GM12875 (cell line): ENCODE results near the gene AQP12A.

Experiments used
- H3K4me3 ChIP-seq: one replicate; pipeline ENCODE4 v1.5.1; 2011; ENCODE audit warnings: low read depth, low read length, control low read depth
- TF ChIP-seq, protein P1 (sequence below): IDR thresholded peaks from 2 replicates; pipeline ENCODE4 v1.5.1; 2011; ENCODE audit warnings: low read depth, mild to moderate bottlenecking, control low read depth, inconsistent platforms, low read length, moderate library complexity, borderline replicate concordance; ENCODE audit not compliant: insufficient read depth

Gene AQP12A

DNA sequence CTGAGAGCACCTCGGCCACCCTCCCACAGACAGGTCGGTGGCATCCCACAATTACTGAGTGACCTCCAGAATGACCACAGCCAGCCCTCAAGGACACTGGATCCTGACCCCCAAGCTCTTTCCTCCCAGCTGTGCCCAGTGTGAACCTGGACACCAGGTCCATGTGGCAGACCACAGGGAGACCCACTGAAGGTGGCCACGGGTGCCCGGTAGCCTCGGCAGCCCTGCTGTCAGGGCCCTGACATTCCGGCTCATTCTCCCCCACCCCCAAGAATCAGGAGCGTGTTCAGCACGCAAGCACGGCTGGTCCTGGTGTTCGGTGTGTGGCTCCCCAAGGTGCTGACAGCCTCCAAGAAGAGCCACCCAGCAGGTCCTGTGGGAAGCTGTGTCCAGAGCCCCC is 32.8 kb downstream of the AQP12A start:
- no peak overlapping the region for H3K4me3 ChIP-seq

DNA sequence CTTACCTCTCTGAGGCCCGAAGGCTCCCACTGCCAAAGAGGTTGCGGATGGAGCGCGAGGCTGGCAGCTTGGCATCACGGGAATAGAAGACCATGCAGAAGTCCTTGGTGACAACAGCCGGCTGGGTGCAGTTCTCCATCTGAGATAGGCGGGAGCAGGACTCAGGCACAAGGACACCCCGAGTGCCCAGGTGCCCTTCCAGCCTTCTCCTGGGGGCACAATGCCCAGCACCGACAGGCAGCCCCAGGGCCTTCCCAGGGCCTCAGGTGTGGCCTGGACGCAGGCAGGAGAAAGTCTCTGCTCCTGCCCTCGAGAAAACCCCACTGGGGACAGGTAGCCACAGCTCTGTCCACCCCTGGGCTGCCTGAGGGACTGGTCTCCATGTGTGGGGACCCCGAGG is 33.6 kb downstream of the AQP12A start:
- H3K4me3 ChIP-seq = no peak overlapping the region
- TF ChIP-seq, protein P1, sequence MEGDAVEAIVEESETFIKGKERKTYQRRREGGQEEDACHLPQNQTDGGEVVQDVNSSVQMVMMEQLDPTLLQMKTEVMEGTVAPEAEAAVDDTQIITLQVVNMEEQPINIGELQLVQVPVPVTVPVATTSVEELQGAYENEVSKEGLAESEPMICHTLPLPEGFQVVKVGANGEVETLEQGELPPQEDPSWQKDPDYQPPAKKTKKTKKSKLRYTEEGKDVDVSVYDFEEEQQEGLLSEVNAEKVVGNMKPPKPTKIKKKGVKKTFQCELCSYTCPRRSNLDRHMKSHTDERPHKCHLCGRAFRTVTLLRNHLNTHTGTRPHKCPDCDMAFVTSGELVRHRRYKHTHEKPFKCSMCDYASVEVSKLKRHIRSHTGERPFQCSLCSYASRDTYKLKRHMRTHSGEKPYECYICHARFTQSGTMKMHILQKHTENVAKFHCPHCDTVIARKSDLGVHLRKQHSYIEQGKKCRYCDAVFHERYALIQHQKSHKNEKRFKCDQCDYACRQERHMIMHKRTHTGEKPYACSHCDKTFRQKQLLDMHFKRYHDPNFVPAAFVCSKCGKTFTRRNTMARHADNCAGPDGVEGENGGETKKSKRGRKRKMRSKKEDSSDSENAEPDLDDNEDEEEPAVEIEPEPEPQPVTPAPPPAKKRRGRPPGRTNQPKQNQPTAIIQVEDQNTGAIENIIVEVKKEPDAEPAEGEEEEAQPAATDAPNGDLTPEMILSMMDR = no peak

More for the DNA sequence above, 32.8 kb downstream of the AQP12A start:
- TF ChIP-seq, protein P1 = no peak

DNA sequence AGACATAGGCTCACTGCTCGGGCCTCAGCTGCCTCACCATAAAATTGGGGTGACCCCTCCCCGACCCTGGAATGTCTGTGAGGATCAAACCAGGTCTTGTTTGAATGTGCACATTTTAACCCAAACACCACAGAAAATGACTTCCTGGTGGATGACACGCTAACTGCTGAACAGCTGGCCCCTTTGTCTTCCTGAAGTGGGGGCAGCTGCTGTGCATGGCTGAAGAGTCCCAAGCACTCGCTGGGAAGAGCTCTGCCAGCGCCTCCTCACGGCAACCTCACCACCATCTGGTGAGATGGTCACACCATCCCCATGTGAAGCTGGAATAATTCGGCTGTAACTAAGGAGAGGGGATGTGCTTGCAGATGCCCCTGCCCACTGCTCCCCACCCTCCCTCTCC is 34.0 kb downstream of the AQP12A start:
- TF ChIP-seq, protein P1 = no peak
- no peak overlapping the region for H3K4me3 ChIP-seq

DNA sequence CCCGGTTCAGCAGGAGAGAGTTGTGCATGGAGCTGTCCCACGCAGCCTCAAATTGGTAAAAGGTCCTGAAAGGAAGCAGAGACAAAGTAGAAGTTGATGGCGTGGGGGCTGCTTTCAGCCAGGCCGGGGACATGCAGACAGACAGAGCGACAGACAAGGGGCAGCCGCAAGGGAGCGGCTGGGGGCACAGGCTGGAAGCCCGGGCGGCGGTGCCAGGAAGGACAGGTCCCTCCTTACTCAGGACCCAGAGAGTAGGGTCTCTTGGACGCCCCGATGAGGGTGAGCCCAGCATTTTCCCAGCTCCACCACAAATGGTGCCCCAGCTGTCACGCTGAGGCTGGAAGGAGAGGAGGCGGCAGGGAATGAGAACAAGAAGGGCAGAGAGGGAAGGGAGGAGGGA is 35.2 kb downstream of the AQP12A start:
- TF ChIP-seq, protein P1 = no peak

DNA sequence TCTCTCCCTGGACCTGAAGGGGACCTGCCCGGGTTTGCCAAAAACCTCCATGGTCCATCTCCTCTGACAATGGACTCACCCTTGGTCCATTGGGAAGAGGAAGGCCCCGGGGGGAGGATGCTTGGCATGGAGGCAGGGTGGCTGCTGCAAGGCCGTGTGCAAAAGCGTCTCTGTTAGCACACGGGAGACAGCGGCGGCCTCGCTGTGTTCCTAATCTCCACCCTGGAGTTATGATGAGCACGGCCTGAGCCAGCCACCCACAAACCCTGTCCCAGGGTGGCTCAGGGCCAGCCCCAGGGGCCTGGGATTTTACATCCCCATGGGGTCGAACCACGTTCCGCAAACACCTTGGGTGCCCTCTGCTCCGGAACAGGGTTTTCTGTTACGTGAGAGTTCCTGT is 35.8 kb downstream of the AQP12A start:
- no peak overlapping the region for H3K4me3 ChIP-seq
- TF ChIP-seq, protein P1 = no peak

More for the DNA sequence above, 35.2 kb downstream of the AQP12A start:
- H3K4me3 ChIP-seq = no peak overlapping the region

DNA sequence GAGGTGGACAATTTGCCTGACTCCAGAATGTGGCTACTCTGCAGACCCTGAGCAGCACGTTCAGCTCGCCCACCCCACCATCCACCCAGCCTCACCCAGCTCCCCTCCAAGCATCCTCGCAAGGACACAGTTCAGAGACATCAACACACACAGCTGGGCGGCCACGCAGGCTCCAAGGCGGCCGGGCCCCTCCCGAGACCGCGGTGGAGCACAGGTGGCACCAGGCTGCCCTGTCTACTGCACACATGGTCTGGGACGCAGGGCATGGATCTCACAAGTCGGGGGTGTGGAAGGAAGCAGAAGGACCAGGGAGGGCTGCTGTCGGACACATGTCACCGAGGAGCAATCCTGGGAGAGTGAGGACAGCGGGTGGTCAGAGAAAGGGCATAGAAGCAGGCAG is 36.2 kb downstream of the AQP12A start:
- TF ChIP-seq, protein P1 = no peak
- no peak overlapping the region for H3K4me3 ChIP-seq

DNA sequence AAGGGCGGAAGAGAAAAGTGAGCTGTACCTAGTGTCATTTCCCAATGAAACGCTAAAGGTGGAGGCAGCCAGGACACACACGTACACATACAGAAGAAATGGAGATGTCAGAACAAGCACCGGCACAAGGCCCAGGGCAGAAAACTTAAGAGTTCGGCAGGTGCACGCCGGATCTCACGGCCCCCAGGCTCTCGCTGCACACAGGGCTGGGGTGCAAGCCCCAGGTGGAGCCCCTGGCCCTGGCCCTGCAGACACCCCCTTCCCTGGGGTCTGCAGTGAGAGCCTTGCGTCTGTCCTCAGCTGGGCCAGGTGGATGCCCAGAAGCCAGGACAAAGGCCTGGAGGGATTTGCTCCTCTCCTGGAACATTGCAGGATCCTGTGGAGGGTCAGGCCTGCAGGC is 36.7 kb downstream of the AQP12A start:
- TF ChIP-seq, protein P1 = no peak
- no peak overlapping the region for H3K4me3 ChIP-seq
